Vagina (tissue), 2 donors: ENCODE data around the gene MROH9. TPM values are rescaled to one million over a fixed set of nuclear protein-coding genes. Genes with fewer than 3 reads are reported as not detected.

Experiments
- DNase-seq, 2 donors: peaks; one replicate each; pipeline ENCODE4 v3.0.0-alpha.2; 2017; ENCODE audit errors: extremely low spot score in 2 of 2
- H3K27ac ChIP-seq: fragments of 200-600 bp; sonication (generic); one replicate; pipeline ENCODE4 v1.5.1; 2019
- H3K27me3 ChIP-seq: fragments of 200-600 bp; sonication (generic); one replicate; pipeline ENCODE4 v1.5.1; 2019
- H3K36me3 ChIP-seq, 2 donors: fragments of 200-600 bp; sonication (generic); one replicate each; pipeline ENCODE4 v1.5.1; 2017 to 2019
- H3K4me1 ChIP-seq: fragments of 200-600 bp; sonication (generic); one replicate; pipeline ENCODE4 v1.5.1; 2019
- H3K4me3 ChIP-seq, 2 donors: fragments of 200-600 bp; sonication (generic); 1 replicate in 1 of 2; 2 replicates in 1 of 2; pipeline ENCODE4 v1.5.1; 2016 to 2019
- H3K9me3 ChIP-seq: fragments of 200-600 bp; sonication (generic); one replicate; pipeline ENCODE4 v1.5.1; 2019
- CTCF ChIP-seq, 3 experiments: fragments of 450-650 bp in 2 of 3; fragments of 200-600 bp in 1 of 3; sonication (generic) in 1 of 3; IDR thresholded peaks; one replicate each; pipeline ENCODE4 v1.5.1; 2017 to 2019; ENCODE audit warnings: antibody characterized with exemption in 3 of 3, mild to moderate bottlenecking in 2 of 3, moderate library complexity in 2 of 3
- POLR2A ChIP-seq, 2 donors: fragments of 450-650 bp; IDR thresholded peaks; one replicate each; pipeline ENCODE4 v1.6.1; 2017; ENCODE audit warnings: antibody characterized with exemption in 2 of 2, mild to moderate bottlenecking in 2 of 2, moderate library complexity in 2 of 2
- POLR2AphosphoS5 ChIP-seq, 2 donors: sonication (generic); formaldehyde crosslinking; IDR thresholded peaks; one replicate each; pipeline ENCODE4 v1.9.0; 2017; ENCODE audit warnings: antibody characterized with exemption in 2 of 2, mild to moderate bottlenecking in 2 of 2, low read depth in 1 of 2; ENCODE audit not compliant: insufficient read depth in 1 of 2
- intact Hi-C: fragments of 100-400 bp; cut with DNase I; formaldehyde crosslinking; loops from one replicate; pipeline ENCODE4 v1.15.1; 2023
- total RNA-seq: library from RNA; depleted of rRNA; stranded (reverse); fragments of >200 nt; gene quantifications from one replicate; pipeline ENCODE4 v1.2.3, GENCODE V29; 2016

MROH9 gene
- total RNA-seq, 1 donor from 2014 or later: not detected

- no peak for DNase-seq
- H3K4me3 ChIP-seq: no peak overlapping the region
- no peaks in the 10 kb centered on the region for H3K27me3 ChIP-seq
- no peaks in the 10 kb centered on the region for H3K9me3 ChIP-seq
- peaks cover 18% of the 10 kb centered on the region for H3K4me1 ChIP-seq
- intact Hi-C loops: no loop called here
- H3K36me3 ChIP-seq: no peaks in the 10 kb centered on the region
- TF ChIP-seq CTCF (IDR thresholded peaks at IDR 0.05) (no peak), POLR2AphosphoS5 (IDR thresholded peaks at IDR 0.05; ENCODE audit: insufficient read depth in 1 of 2, low read depth in 1 of 2) (no peak), POLR2A (IDR thresholded peaks at IDR 0.05) (no peak)
- H3K27ac ChIP-seq: no peak overlapping the region
These were observed 7.1 kb upstream of the MROH9 start for GRCh38 chr1:170927955-170928840.

- intact Hi-C loops: no loop called here
- peaks cover 18% of the 10 kb centered on the region for H3K4me1 ChIP-seq
- H3K4me3 ChIP-seq: peak overlapping the region in 1 of 2 donors; percentile 8
These were observed 5.9 kb upstream of the MROH9 start for GRCh38 chr1:170929412-170929834.

DNA sequence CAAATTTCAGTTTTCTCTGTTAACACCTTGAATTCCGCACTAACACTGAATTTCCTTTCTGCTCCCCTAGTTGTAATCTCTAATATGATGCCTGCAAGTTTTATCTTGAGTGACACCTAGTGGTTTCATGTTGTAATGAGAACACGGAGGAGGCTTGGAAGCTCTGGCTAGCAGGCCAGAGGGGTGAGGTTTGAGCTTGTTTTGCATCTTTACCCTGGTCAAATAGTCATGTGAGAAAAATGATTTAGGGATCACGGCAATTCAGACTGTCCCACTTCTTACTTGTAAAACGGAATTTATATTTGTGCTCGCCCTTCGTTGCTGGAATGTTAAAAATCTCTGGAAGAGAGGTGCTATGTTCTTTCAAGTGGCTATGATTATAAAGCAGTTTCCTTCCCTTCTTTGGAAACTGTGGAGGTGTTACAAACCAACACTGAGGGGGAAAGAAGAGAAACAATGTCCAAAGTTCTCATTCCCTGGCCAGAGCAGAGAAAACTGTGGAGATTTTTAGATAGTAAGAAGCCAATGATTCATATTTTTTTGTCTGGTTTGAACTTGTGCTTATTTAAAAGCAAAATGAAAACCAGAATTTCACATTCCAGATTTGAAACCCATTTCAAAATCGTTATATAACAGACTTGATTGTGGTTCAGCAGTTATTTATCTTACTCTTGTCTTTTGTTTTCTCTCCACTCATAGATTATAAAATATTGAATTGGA lies 5.3 kb upstream of the MROH9 start:
- no peaks in the 10 kb centered on the region for H3K36me3 ChIP-seq
- peaks cover 18% of the 10 kb centered on the region for H3K4me1 ChIP-seq
- intact Hi-C loops: no loop called here
- peak overlapping the region in 1 of 2 donors; percentile 8 for H3K4me3 ChIP-seq
- no peaks in the 10 kb centered on the region for H3K9me3 ChIP-seq
- no peaks in the 10 kb centered on the region for H3K27me3 ChIP-seq
- peak overlapping the region; percentile 59 for H3K27ac ChIP-seq
- TF ChIP-seq CTCF (IDR thresholded peaks at IDR 0.05): peak; percentile 27 to 55 (median 55)
- TF ChIP-seq POLR2A (IDR thresholded peaks at IDR 0.05): no peak
- TF ChIP-seq POLR2AphosphoS5 (IDR thresholded peaks at IDR 0.05; ENCODE audit: insufficient read depth in 1 of 2, low read depth in 1 of 2): peak in 1 of 2 donors; percentile 60
- DNase-seq: no peak

More at GRCh38 chr1:170929412-170929834, 5.9 kb upstream of the MROH9 start:
- no peak for DNase-seq
- TF ChIP-seq POLR2A (IDR thresholded peaks at IDR 0.05): no peak
- no peaks in the 10 kb centered on the region for H3K36me3 ChIP-seq
- peak overlapping the region; percentile 59 for H3K27ac ChIP-seq
- no peaks in the 10 kb centered on the region for H3K9me3 ChIP-seq
- H3K27me3 ChIP-seq: no peaks in the 10 kb centered on the region

GRCh38 chr1:170931650-170932049 lies 3.7 kb upstream of the MROH9 start:
- no peak for DNase-seq
- H3K27me3 ChIP-seq: no peaks in the 10 kb centered on the region
- H3K4me3 ChIP-seq: no peak overlapping the region
- H3K36me3 ChIP-seq: no peaks in the 10 kb centered on the region
- peaks cover 18% of the 10 kb centered on the region for H3K4me1 ChIP-seq
- no peaks in the 10 kb centered on the region for H3K9me3 ChIP-seq
- TF ChIP-seq CTCF (IDR thresholded peaks at IDR 0.05): no peak
- TF ChIP-seq POLR2AphosphoS5 (IDR thresholded peaks at IDR 0.05; ENCODE audit: insufficient read depth in 1 of 2, low read depth in 1 of 2): no peak
- TF ChIP-seq POLR2A (IDR thresholded peaks at IDR 0.05): no peak
- intact Hi-C loops: no loop called here
- H3K27ac ChIP-seq: no peak overlapping the region

DNA sequence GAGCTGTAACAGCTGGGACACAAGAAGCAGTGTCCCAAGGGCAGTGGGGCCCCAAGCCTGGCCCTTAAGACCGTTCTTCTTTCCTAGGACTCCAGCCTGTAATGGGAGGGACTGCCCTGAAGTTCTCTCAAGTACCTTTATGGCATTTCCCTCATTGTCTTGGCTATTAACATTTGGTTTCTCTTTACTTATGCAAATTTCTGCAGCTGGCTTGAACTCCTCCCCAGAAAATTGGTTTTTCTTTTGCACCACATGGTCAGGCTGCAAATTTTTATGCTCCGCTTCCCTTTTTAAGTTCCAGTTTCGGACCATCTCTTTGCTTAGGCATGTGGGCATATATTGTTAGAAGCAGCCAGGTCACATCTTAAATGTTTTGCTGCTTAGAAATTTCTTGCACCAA lies 3.1 kb upstream of the MROH9 start:
- no peak for DNase-seq
- peaks cover 18% of the 10 kb centered on the region for H3K4me1 ChIP-seq
- no peaks in the 10 kb centered on the region for H3K36me3 ChIP-seq

More for the DNA sequence above, 3.1 kb upstream of the MROH9 start:
- intact Hi-C loops: no loop called here
- Histone ChIP-seq H3K27ac (no peak overlapping the region), H3K9me3 (no peaks in the 10 kb centered on the region), H3K4me3 (no peak overlapping the region), H3K27me3 (no peaks in the 10 kb centered on the region)
- TF ChIP-seq POLR2AphosphoS5 (IDR thresholded peaks at IDR 0.05; ENCODE audit: insufficient read depth in 1 of 2, low read depth in 1 of 2): no peak
- no peak for TF ChIP-seq POLR2A (IDR thresholded peaks at IDR 0.05)
